Hematopoietic multipotent progenitor cell (in vitro differentiated cells): ENCODE measurements around the gene PMM1. TPM values are rescaled to one million over a fixed set of nuclear protein-coding genes. Genes with fewer than 3 reads are reported as not detected.
A peak's percentile ranks its signal among the peaks of the same experiment; 100 is the strongest.
"Not testable (repeated sequence)": the region's sequence is repeated elsewhere in the genome, so short reads cannot be mapped to it uniquely, and the experiment has no call there.

Experiments
- DNase-seq, 3 donors: peaks; one replicate each; pipeline ENCODE4 v3.0.0-alpha.2; 2011 to 2015; ENCODE audit warnings: low read depth in 2 of 3, low spot score in 2 of 3
- total RNA-seq: library from RNA; depleted of rRNA; stranded (reverse); fragments of >200 nt; gene quantifications from one replicate; pipeline ENCODE4 v1.2.3, GENCODE V29; 2012

Gene PMM1
- total RNA-seq, 1 donor = 2.7 TPM

GRCh38 chr22:41597635-41597953 lies 8.0 kb upstream of the PMM1 start:
- no peak for DNase-seq

DNA sequence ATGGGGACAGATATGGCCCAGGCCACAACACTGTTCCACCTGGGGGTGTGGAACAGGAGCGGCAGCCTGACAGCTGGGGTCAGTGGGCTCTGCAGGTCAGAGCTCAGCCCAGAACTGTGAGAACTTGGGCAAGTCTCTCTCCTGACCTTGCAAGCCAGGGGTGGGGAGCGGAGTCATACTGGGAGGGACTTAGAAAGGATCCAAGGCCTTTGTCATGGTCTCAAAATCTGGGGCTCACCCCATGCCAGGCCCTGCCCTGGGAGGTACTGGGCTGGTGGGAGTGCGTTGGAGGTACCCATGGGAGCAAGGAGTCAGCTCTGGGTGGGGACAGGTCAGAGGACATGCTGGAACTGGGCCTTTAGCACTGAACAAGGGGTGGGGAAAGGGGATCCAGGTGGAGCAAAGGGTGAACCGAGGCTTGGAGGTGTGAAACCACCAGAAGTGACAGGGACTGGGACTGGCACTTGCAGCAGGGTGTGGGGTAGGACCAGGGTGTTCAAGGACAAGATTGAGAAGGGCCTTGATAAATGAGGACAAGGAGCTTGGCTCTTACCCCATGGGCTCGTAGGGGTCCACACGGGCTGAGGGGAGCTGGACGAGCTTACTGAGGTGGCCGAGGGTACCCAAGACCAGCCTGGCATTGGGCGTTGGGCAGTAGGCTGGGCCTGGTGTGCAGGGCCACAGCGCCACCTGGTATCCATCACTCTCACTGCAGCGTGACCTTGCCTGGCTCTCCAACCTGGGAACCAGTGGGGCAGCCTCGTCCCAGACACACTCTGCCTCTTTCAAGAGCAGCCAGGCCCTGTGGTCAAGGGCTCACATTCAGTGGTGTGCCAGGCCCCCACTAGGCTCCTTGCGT lies 7.4 kb upstream of the PMM1 start:
- DNase-seq = peak in 2 of 3 donors; percentile 48 to 50

DNA sequence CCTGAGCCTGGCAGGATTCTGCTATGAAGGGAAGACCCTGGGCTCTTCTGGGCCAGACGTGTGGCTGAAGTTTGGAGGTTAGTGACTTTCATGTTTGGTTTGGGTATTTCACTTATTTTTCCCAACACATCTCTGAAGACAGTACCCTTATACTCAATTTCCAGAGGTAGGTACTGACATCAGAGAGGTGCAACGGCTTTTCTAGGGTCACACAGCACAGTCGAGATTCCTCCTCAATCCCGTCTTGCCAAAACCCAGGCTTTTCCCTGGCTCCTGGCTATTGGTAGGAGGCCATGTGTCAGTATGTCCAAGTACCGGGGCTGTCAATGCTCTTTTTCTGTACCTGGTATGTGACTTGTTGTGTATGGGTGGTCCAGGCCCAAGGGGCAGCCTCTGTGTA lies 6.1 kb upstream of the PMM1 start:
- DNase-seq = no peak

GRCh38 chr22:41593336-41593960 lies 3.8 kb upstream of the PMM1 start:
- DNase-seq = not testable (repeated sequence)

GRCh38 chr22:41587347-41587723 lies 2.3 kb downstream of the PMM1 start:
- no peak for DNase-seq

GRCh38 chr22:41585898-41586297 lies 3.7 kb downstream of the PMM1 start:
- no peak for DNase-seq

DNA sequence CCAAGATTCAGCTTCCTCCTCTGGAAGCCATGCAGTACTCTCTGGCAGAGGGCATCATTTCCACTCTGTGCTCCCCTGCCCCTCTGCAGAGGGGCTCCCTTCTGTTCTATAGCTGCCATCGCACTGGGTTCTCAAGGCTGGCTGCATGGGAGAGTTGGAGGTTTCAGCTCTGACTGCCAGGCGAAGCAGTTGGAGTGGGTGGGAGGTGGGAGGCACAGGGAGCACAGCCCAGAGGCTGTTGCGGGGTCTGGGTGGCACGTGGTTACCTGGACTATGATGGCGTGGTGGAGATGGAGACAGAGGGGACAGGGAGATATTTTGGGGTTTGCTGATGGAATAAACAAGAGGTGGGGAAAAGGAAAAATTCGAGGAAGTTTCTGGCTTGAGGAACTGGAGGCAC lies 4.8 kb downstream of the PMM1 start:
- no peak for DNase-seq

- no peak for DNase-seq
These were observed 6.9 kb downstream of the PMM1 start for GRCh38 chr22:41582694-41583093.

- no peak for DNase-seq
These were observed 9.7 kb downstream of the PMM1 start for GRCh38 chr22:41579997-41580355.

DNA sequence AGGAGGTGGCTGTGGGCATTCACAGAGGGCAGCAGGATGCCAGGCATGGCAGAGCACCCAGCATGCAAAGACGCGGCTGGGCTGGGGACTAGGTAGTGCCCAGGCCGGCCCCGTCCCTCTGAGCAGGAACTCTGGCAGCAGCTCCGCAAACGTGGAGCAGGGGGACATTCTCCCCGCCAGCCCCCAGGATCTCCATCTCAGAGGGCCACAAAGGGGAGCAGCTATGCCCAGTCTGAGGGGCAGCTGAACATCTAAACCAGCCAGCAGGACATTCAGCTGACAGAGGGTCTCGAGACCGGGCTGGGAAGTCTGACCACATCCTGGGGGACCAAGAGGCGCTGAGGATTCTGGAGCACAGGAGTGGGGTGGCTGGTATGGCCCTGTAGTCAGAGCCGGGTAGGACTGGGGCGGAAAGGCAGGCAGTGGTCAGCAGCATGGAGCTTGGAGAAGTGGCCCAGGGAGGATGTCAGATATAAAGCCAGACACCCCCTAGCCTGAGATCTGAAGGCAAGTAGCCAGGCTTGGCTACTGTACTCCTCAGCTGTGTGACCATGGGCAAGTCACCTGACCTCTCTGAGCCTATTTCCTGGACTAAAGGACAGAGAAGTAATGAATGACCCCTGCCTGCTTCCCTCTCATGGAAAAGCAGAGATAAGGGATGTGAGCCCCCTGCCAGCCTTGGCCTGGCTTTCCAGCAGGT lies 10.2 kb downstream of the PMM1 start:
- DNase-seq = no peak

DNA sequence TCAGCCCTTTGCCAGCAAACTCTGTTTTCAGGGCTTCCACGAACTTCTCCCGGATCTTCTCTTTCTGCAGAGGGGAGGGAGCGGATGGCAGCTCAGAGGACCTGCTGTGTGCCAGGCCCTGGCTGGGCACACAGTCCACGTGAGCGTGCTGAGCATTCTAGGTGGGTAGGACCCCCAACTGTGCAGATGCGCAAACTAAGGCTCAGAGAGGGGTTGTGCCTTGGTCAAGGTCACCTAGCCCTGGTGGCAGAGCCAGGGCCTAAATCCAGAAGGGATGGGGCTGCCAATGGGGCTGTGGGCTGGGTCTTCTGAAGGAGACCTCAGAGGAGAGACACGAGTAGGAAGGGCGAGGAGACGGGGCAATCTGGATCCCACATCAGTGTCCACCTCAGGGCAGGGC lies 10.8 kb downstream of the PMM1 start:
- DNase-seq = no peak

GRCh38 chr22:41578114-41578513 lies 11.5 kb downstream of the PMM1 start:
- DNase-seq = no peak

GRCh38 chr22:41576877-41577276 lies 12.8 kb downstream of the PMM1 start:
- DNase-seq = peak in 2 of 3 donors; percentile 68 to 80

- DNase-seq = no peak
These were observed 14.1 kb downstream of the PMM1 start for GRCh38 chr22:41575533-41575932.

DNA sequence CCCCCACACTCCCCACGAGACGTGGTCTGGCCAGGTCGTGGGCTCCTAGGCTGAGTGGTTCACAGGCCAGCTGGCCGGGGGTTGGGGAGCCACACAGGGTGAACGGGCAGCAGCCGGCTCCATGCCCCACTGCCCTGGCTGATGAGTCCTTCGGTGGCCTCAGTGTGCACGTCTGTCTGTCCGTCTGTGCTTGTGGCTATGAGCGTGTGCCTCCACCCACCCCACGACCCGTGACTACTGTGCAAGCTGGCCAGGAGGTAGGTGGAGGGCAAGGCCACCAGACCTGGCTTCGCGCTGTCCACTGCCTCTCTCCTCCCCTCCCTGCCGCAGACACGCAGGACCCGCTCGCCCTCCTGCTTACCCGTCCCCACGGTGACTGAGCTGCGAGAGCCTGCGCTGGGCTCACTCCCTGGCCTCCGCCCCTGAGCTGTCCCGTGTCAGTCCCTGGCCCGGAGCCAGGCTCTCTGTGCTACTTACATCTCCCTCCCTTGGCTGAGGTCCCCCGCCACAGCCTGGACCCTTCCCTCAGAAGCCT lies 14.7 kb downstream of the PMM1 start:
- no peak for DNase-seq

DNA sequence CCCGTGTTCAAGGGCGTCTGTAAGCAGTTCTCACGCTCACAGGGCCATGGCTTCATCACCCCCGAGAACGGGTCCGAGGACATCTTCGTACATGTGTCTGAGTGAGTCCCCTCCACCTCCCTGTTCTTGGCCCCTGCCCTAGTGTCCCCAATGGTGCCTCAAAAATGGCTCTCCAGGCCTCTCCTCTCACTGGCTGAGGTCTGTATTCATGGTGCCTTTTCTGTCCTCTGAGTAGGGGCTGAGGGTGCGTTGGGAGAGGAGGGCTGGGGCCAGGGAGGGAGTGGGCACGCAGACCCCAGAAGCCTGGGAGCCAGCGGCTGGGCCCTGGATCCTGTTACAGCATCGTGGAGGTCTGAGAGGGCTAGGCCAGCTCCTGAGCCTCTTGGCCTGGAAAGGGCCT lies 16.0 kb downstream of the PMM1 start:
- DNase-seq = no peak

- not testable (repeated sequence) for DNase-seq
These were observed 17.3 kb downstream of the PMM1 start for GRCh38 chr22:41572305-41572704.

DNA sequence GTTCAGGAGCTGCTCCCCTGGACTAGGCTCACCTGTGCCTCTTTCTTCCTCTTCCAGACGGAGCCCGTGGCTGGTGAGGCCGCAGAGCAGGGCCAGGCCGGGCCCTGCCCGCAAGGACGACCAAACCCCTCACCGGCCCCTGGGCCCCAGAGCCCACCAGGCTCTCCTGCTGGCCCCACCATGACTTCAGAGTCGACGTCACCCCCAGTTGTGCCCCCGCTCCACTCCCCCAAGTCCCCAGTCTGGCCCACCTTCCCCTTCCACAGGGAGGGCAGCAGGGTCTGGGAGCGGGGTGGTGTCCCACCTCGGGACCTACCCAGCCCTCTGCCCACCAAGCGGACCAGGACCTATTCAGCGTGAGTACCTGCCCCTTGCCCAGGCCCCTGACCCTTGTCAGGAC lies 17.9 kb downstream of the PMM1 start:
- no peak for DNase-seq

- DNase-seq = no peak
These were observed 19.4 kb downstream of the PMM1 start for GRCh38 chr22:41570221-41570620.

DNA sequence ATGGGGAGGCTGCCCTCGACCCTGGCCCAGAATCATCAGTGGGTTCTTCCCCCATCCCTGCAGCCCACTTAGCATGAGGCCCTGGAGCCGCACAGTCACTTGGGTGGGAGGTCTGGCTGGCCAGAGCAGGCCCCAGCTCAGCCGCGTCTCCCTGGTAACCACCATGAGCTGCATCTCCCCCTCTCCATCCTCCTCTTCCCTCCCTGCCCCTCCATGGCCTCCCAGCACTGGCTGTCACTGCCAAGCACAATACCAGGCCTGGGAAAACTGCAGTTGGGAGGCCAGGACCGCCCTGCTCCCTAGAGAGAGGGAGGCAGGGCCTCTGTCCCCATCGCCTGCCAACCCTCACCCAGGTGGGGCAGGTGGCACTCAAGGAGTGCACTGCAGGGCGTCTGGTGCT lies 20.8 kb downstream of the PMM1 start:
- DNase-seq = no peak

DNA sequence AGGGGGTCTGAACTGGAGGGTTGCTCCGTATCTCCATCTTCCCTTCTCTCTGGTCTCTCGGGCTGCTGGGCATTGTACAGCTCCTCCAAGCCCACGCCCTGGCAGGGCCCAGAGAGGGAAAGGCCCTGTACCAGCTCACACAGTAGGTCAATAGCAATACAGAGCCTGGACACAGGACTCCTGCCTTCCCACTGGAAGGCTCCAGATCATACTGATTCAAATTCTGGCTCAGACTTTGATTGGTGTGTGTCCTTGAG lies 22.2 kb downstream of the PMM1 start:
- no peak for DNase-seq
